Measurements from ENCODE around the gene ABTB2. TPM values are rescaled to one million over a fixed set of nuclear protein-coding genes. Genes with fewer than 3 reads are reported as not detected.

Gene ABTB2
- total RNA-seq, 4 donors from 2014 or later, result 0.79 to 4.1 (median 3.7) TPM

- TF ChIP-seq, protein P1, sequence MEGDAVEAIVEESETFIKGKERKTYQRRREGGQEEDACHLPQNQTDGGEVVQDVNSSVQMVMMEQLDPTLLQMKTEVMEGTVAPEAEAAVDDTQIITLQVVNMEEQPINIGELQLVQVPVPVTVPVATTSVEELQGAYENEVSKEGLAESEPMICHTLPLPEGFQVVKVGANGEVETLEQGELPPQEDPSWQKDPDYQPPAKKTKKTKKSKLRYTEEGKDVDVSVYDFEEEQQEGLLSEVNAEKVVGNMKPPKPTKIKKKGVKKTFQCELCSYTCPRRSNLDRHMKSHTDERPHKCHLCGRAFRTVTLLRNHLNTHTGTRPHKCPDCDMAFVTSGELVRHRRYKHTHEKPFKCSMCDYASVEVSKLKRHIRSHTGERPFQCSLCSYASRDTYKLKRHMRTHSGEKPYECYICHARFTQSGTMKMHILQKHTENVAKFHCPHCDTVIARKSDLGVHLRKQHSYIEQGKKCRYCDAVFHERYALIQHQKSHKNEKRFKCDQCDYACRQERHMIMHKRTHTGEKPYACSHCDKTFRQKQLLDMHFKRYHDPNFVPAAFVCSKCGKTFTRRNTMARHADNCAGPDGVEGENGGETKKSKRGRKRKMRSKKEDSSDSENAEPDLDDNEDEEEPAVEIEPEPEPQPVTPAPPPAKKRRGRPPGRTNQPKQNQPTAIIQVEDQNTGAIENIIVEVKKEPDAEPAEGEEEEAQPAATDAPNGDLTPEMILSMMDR (IDR thresholded peaks at IDR 0.05), result no peak
- no peak for TF ChIP-seq POLR2A (IDR thresholded peaks at IDR 0.05)
Observed at GRCh38 chr11:34203377-34203871, 154.4 kb downstream of the ABTB2 start.

DNA sequence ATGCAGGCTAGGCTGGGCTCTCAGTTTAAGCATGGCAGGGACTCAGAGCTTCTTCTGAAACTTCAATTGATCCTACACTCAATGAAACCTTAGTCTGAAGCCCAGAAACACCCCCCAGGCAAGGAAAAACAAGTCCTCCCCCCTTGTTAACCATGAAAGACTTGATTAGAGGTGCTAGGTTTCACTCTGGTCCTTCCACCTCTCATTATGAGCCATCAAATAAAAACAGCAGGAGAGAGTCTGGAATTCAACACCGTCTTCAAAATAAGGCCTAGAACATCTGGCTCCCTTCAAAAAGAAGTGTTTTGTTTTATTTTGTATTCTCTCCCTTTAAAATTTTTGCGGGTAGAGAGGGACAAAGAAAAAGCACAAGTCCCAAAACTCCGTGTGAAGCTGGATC is 156.7 kb downstream of the ABTB2 start:
- no peak overlapping the region for H3K4me3 ChIP-seq
- intact Hi-C loops (cut with DNase I), result no loop called here
- no peak overlapping the region for H3K27ac ChIP-seq
- H3K4me1 ChIP-seq, result peaks cover 0 to 12% (median 4%) of the 10 kb centered on the region in 3 donors
- no peak for DNase-seq
- TF ChIP-seq, protein P1 (IDR thresholded peaks at IDR 0.05), result no peak
- TF ChIP-seq POLR2A (IDR thresholded peaks at IDR 0.05), result no peak
- H3K9me3 ChIP-seq, result no peaks in the 10 kb centered on the region
- 39 to 51% methylated on average over 3 of the region's 3 CpGs for WGBS, 2 donors
- no peaks in the 10 kb centered on the region for H3K27me3 ChIP-seq
- no peaks in the 10 kb centered on the region for H3K36me3 ChIP-seq

More at GRCh38 chr11:34203377-34203871, 154.4 kb downstream of the ABTB2 start:
- Histone ChIP-seq H3K27ac (no peak overlapping the region), H3K4me1 (peaks cover 0 to 12% (median 4%) of the 10 kb centered on the region in 3 donors), H3K36me3 (no peaks in the 10 kb centered on the region), H3K4me3 (no peak overlapping the region), H3K9me3 (no peaks in the 10 kb centered on the region), H3K27me3 (no peaks in the 10 kb centered on the region)
- DNase-seq, result no peak
- intact Hi-C loops (cut with DNase I), result no loop called here
- WGBS, 2 donors, result 66 to 77% methylated on average over 3 of the region's 5 CpGs

DNA sequence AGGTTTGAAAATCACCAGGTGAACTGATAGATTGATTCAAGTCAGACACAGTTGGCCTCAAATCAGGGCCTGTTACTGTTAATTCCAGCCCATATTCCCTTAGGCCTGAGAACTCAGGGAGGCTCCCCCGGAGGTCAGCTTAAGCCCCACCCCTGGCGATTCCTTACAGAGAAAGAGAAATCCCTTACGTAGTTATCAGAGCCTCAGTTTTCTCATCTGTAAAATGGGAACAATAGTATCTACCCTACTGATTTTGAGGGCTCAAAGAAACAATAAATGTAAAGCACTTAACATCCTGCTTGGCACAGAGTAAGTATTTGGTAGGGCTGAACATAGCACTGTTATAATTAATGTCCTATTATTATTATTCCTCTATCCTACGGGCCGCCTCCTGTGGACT is 158.3 kb downstream of the ABTB2 start:
- Histone ChIP-seq H3K9me3 (no peaks in the 10 kb centered on the region), H3K4me1 (peaks cover 0 to 9% (median 2%) of the 10 kb centered on the region in 3 donors), H3K27me3 (no peaks in the 10 kb centered on the region), H3K27ac (no peak overlapping the region), H3K36me3 (no peaks in the 10 kb centered on the region), H3K4me3 (no peak overlapping the region)
- intact Hi-C loops (cut with DNase I), result loop anchor here (10.0 kb wide), 1 partner anchor 75 kb away; no protein-coding TSS in a partner anchor
- no peak for DNase-seq
- 68 to 75% methylated on average over 5 of the region's 5 CpGs for WGBS, 2 donors
- TF ChIP-seq, protein P1 (IDR thresholded peaks at IDR 0.05), result no peak
- no peak for TF ChIP-seq POLR2A (IDR thresholded peaks at IDR 0.05)

DNA sequence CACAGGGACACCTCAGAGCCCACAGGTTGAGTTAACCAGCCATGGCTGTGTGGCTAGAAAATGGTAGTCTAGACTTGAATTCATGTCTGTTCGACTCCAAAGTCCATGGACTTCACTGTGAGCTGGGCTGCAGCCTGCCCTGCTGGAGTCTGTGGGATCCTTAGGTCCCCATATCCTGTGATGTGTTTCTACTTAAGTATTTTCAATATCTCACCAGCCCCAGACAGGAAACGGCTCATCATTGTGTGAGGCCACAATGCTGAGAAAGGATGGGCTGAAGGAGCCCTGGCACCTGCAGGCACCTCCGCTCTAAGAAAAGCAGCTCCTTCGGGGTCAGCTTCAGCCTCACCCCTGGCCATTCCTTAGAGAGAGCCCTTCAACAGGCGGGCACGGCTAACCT is 159.3 kb downstream of the ABTB2 start:
- no peaks in the 10 kb centered on the region for H3K9me3 ChIP-seq
- H3K4me3 ChIP-seq, result no peak overlapping the region
- H3K36me3 ChIP-seq, result no peaks in the 10 kb centered on the region
- intact Hi-C loops (cut with DNase I), result loop anchor here (10.0 kb wide), 1 partner anchor 76 kb away; no protein-coding TSS in a partner anchor
- 84 to 86% methylated on average over 4 to 6 of the region's 6 CpGs for WGBS, 2 donors
- DNase-seq, result no peak
- H3K4me1 ChIP-seq, result peaks cover 0 to 7% (median 3%) of the 10 kb centered on the region in 3 donors
- no peaks in the 10 kb centered on the region for H3K27me3 ChIP-seq
- no peak overlapping the region for H3K27ac ChIP-seq
- no peak for TF ChIP-seq POLR2A (IDR thresholded peaks at IDR 0.05)
- TF ChIP-seq, protein P1 (IDR thresholded peaks at IDR 0.05), result no peak

DNA sequence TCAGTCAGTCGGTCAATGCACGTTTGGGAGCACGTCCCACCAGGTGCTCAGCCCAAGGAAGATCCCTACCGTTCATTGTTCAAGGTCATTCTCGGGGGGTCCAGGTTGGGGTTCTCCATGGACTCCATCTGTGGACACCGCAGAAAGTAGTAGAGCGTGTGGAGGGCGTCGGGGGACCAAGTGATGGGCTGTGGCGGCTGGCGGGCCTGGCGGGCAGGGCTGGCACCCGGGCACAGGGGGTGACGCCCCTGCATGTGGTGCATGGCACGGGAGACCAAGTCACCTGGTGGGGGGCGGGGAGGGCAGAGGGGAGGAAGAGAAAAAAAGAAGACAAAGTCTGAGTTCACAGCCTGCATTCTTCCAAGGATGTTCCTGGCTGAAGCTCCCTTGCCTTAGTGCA is 160.6 kb downstream of the ABTB2 start:
- WGBS, 2 donors, result 40 to 66% methylated on average over 4 to 6 of the region's 16 CpGs
- no peak for TF ChIP-seq POLR2A (IDR thresholded peaks at IDR 0.05)
- TF ChIP-seq, protein P1 (IDR thresholded peaks at IDR 0.05), result no peak

More for the DNA sequence above, 160.6 kb downstream of the ABTB2 start:
- intact Hi-C loops (cut with DNase I), result loop anchor here (10.0 kb wide), 1 partner anchor 78 kb away; no protein-coding TSS in a partner anchor
- Histone ChIP-seq H3K36me3 (no peaks in the 10 kb centered on the region), H3K27me3 (peaks cover 0 to 2% (median 0%) of the 10 kb centered on the region in 4 donors), H3K9me3 (no peaks in the 10 kb centered on the region), H3K4me1 (peaks cover 6 to 20% (median 11%) of the 10 kb centered on the region in 3 donors), H3K27ac (no peak overlapping the region), H3K4me3 (no peak overlapping the region)
- DNase-seq, result no peak

All from esophagus squamous epithelium (tissue), 5 donors.